ENCODE data around the gene DTWD2.

- TF ChIP-seq CTCF (IDR thresholded peaks at IDR 0.05), result no peak
- TF ChIP-seq POLR2A (IDR thresholded peaks at IDR 0.05), result no peak
Measured at GRCh38 chr5:118882666-118883065, 105.7 kb downstream of the DTWD2 start.

Measured in vagina (tissue), 2 donors.